ENCODE data around the gene C1QTNF1. TPM values are rescaled to one million over a fixed set of nuclear protein-coding genes. Genes with fewer than 3 reads are reported as not detected.
A peak's percentile ranks its signal among the peaks of the same experiment; 100 is the strongest.

The C1QTNF1 gene
- total RNA-seq, 2 experiments from 2014 or later: not detected

GRCh38 chr17:79036596-79036995 is 12.6 kb downstream of the C1QTNF1 start:
- DNase-seq: peak in 2 of 14 experiments; percentile 31 to 47
- POLR2A ChIA-PET: interaction anchor here (1.1 kb wide), 1 partner anchor 38 kb away, joined by 3 read pairs; the partner anchor contains the start of gene ENGASE
- Histone ChIP-seq H3K36me3 (ENCODE audit: insufficient read depth, low read length) (no peaks in the 10 kb centered on the region), H3K9me3 (ENCODE audit: control insufficient read depth in 1 of 2, insufficient read depth in 1 of 2, low read length in 2 of 2) (no peaks in the 10 kb centered on the region), H3K4me1 (ENCODE audit: insufficient read depth, low read length) (no peaks in the 10 kb centered on the region), H3K4me3 (ENCODE audit: low read length) (no peak overlapping the region), H3K27me3 (ENCODE audit: control insufficient read depth in 1 of 2, insufficient read depth in 2 of 2, low read length in 2 of 2) (peaks cover 0 to 4% of the 10 kb centered on the region in 2 experiments), H3K27ac (ENCODE audit: low read depth in 1 of 2, low read length in 2 of 2) (no peak overlapping the region)
- Mint-ChIP-seq H3K9me3 (no peaks in the 10 kb centered on the region), H3K27me3 (peaks cover 9% of the 10 kb centered on the region), H3K36me3 (ENCODE audit: low read depth) (no peaks in the 10 kb centered on the region), H3K27ac (no peak overlapping the region), H3K4me3 (no peak overlapping the region), H3K4me1 (ENCODE audit: low read depth) (no peaks in the 10 kb centered on the region)
- no peak for TF ChIP-seq CTCF (IDR thresholded peaks at IDR 0.05)
- no peak for ATAC-seq (ENCODE audit: poor library complexity)
- CTCF ChIA-PET: interaction anchor here (1.5 kb wide), 1 partner anchor 9 kb away, joined by 3 read pairs; no protein-coding TSS in a partner anchor
- intact Hi-C loops (cut with DNase I, micrococcal nuclease): no loop called here

- H3K4me1 Mint-ChIP-seq (ENCODE audit: low read depth): no peaks in the 10 kb centered on the region
- intact Hi-C loops (cut with DNase I, micrococcal nuclease): no loop called here
- H3K4me3 Mint-ChIP-seq: no peak overlapping the region
- no peaks in the 10 kb centered on the region for H3K27me3 ChIP-seq (ENCODE audit: control insufficient read depth in 1 of 2, insufficient read depth in 2 of 2, low read length in 2 of 2)
- ChIA-PET POLR2A (no interaction called here), CTCF (no interaction called here)
- DNase-seq (peak in 3 of 14 experiments; percentile 29 to 56 (median 35)), ATAC-seq (ENCODE audit: poor library complexity) (no peak)
- H3K9me3 ChIP-seq (ENCODE audit: control insufficient read depth in 1 of 2, insufficient read depth in 1 of 2, low read length in 2 of 2): no peaks in the 10 kb centered on the region
- H3K4me3 ChIP-seq (ENCODE audit: low read length): no peak overlapping the region
- H3K36me3 Mint-ChIP-seq (ENCODE audit: low read depth): no peaks in the 10 kb centered on the region
- peaks cover 2% of the 10 kb centered on the region for H3K4me1 ChIP-seq (ENCODE audit: insufficient read depth, low read length)
- H3K36me3 ChIP-seq (ENCODE audit: insufficient read depth, low read length): no peaks in the 10 kb centered on the region
- H3K9me3 Mint-ChIP-seq: no peaks in the 10 kb centered on the region
- H3K27ac Mint-ChIP-seq: no peak overlapping the region
- no peak overlapping the region for H3K27ac ChIP-seq (ENCODE audit: low read depth in 1 of 2, low read length in 2 of 2)
- peaks cover 6% of the 10 kb centered on the region for H3K27me3 Mint-ChIP-seq
- no peak for TF ChIP-seq CTCF (IDR thresholded peaks at IDR 0.05)
Observed at GRCh38 chr17:79038545-79039135, 14.7 kb downstream of the C1QTNF1 start.

GRCh38 chr17:79039171-79039570 is 15.2 kb downstream of the C1QTNF1 start:
- no peaks in the 10 kb centered on the region for H3K4me1 Mint-ChIP-seq (ENCODE audit: low read depth)

More at GRCh38 chr17:79039171-79039570, 15.2 kb downstream of the C1QTNF1 start:
- Histone ChIP-seq H3K36me3 (ENCODE audit: insufficient read depth, low read length) (no peaks in the 10 kb centered on the region), H3K9me3 (ENCODE audit: control insufficient read depth in 1 of 2, insufficient read depth in 1 of 2, low read length in 2 of 2) (no peaks in the 10 kb centered on the region), H3K4me3 (ENCODE audit: low read length) (no peak overlapping the region), H3K27ac (ENCODE audit: low read depth in 1 of 2, low read length in 2 of 2) (no peak overlapping the region), H3K27me3 (ENCODE audit: control insufficient read depth in 1 of 2, insufficient read depth in 2 of 2, low read length in 2 of 2) (no peaks in the 10 kb centered on the region), H3K4me1 (ENCODE audit: insufficient read depth, low read length) (peaks cover 2% of the 10 kb centered on the region)
- DNase-seq: peak in 1 of 14 experiments; percentile 4
- H3K27me3 Mint-ChIP-seq: peaks cover 6% of the 10 kb centered on the region
- H3K9me3 Mint-ChIP-seq: no peaks in the 10 kb centered on the region
- ChIA-PET POLR2A (no interaction called here), CTCF (no interaction called here)
- TF ChIP-seq CTCF (IDR thresholded peaks at IDR 0.05): no peak
- intact Hi-C loops (cut with DNase I, micrococcal nuclease): no loop called here
- no peaks in the 10 kb centered on the region for H3K36me3 Mint-ChIP-seq (ENCODE audit: low read depth)
- no peak overlapping the region for H3K27ac Mint-ChIP-seq
- no peak overlapping the region for H3K4me3 Mint-ChIP-seq
- no peak for ATAC-seq (ENCODE audit: poor library complexity)

Measured in CD4-positive, alpha-beta T cell (primary cell).